ENCODE results near the gene PHF1.

PHF1 gene

GRCh38 chr6:33446356-33446755, 35.5 kb downstream of the PHF1 start:
- TF ChIP-seq EZH2phosphoT487 (IDR thresholded peaks at IDR 0.05; ENCODE audit: low read depth) (no peak), CTCF (IDR thresholded peaks at IDR 0.05; ENCODE audit: low read depth, low read length) (no peak)
- no peak overlapping the region for H3K9ac ChIP-seq (ENCODE audit: low read length)

DNA sequence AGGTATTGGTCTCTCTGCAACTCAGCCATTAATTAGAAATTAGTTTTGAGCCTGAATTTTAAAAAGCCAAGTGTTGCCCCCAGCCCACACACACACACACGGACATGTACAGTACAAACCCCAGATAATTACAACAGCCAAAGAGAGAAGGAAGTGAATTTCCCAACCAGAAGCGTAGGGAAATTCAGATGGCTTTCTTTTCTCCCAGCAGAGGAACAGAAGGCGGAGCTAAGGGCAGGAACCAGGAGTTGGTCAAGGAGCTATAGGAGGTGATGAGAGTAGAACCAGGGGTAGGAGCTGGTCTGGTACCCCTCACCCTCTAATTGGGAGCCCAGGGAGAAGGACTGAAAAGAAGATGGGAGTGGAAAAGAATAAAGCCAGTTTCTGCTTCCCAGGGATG, 39.6 kb downstream of the PHF1 start:
- no peaks in the 10 kb centered on the region for H3K36me3 ChIP-seq (replicated peaks; ENCODE audit: low read depth, low read length)
- H3K4me1 ChIP-seq (ENCODE audit: low read length): peaks cover 6% of the 10 kb centered on the region; the same call in 1 of the 2 replicates
- H3K79me2 ChIP-seq (ENCODE audit: low read length): peaks cover 17% of the 10 kb centered on the region
- no peak overlapping the region for H2AFZ ChIP-seq (ENCODE audit: low read depth, low read length)
- TF ChIP-seq CTCF (IDR thresholded peaks at IDR 0.05; ENCODE audit: low read depth, low read length) (no peak), EZH2phosphoT487 (IDR thresholded peaks at IDR 0.05; ENCODE audit: low read depth) (no peak)
- H3K27me3 ChIP-seq (ENCODE audit: low read depth, low read length): no peaks in the 10 kb centered on the region
- no peaks in the 10 kb centered on the region for H4K20me1 ChIP-seq (ENCODE audit: insufficient read depth, low read length)
- no peak overlapping the region for H3K9ac ChIP-seq (ENCODE audit: low read length)
- no peak overlapping the region for H3K4me2 ChIP-seq (ENCODE audit: low read length)
- no peak overlapping the region for H3K4me3 ChIP-seq (ENCODE audit: low read length)
- H3K9me3 ChIP-seq (ENCODE audit: insufficient read depth, low read length): no peaks in the 10 kb centered on the region
- no peak overlapping the region for H3K27ac ChIP-seq (ENCODE audit: low read length)

More at GRCh38 chr6:33446356-33446755, 35.5 kb downstream of the PHF1 start:
- H3K9me3 ChIP-seq (ENCODE audit: insufficient read depth, low read length): no peaks in the 10 kb centered on the region
- H3K4me1 ChIP-seq (ENCODE audit: low read length): no peaks in the 10 kb centered on the region
- no peak overlapping the region for H2AFZ ChIP-seq (ENCODE audit: low read depth, low read length)
- H4K20me1 ChIP-seq (ENCODE audit: insufficient read depth, low read length): no peaks in the 10 kb centered on the region
- no peaks in the 10 kb centered on the region for H3K27me3 ChIP-seq (ENCODE audit: low read depth, low read length)
- H3K4me3 ChIP-seq (ENCODE audit: low read length): no peak overlapping the region
- H3K36me3 ChIP-seq (replicated peaks; ENCODE audit: low read depth, low read length): no peaks in the 10 kb centered on the region
- no peak overlapping the region for H3K4me2 ChIP-seq (ENCODE audit: low read length)
- H3K27ac ChIP-seq (ENCODE audit: low read length): no peak overlapping the region
- H3K79me2 ChIP-seq (ENCODE audit: low read length): no peaks in the 10 kb centered on the region

DNA sequence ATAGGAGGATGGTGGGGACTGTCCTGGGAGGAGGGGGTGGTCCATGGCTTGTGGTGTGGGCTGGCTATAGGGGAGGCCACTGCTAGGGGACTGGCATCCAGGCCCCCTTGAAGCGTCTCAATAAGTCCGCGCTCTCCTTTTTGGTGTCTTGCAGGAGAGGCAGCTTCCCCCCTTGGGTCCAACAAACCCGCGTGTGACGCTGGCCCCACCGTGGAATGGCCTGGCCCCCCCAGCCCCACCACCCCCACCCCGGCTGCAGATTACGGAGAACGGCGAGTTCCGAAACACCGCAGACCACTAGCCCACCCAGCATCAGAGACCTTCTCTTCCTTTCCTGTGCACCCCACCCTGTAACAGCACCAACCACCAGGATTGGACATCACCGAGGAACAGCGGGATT, 40.8 kb downstream of the PHF1 start:
- H3K36me3 ChIP-seq (replicated peaks; ENCODE audit: low read depth, low read length): no peaks in the 10 kb centered on the region
- peaks cover 6% of the 10 kb centered on the region; the same call in 1 of the 2 replicates for H3K4me1 ChIP-seq (ENCODE audit: low read length)
- no peak overlapping the region for H3K9ac ChIP-seq (ENCODE audit: low read length)

DNA sequence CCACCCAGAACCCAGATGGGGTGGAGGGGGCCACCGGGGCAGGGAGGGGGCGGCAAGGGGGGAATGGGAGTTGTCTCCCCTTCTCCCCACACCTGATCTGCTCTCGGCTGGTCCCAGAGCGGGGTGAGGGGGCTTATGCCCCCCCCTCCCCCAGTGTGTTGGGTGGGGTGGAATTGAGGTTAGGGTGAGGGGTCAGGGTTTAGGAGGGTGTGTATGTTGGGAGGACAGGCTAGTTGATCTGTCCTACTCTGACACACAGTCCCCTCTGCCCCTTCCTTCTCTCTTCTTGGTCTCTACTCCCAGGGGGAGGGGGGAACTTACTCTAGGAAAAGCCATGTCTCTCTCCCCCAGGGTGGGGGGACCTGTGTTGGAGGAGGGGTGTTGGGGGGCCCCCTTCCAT, 41.7 kb downstream of the PHF1 start:
- Histone ChIP-seq H3K27ac (ENCODE audit: low read length) (no peak overlapping the region), H3K9ac (ENCODE audit: low read length) (no peak overlapping the region), H3K4me3 (ENCODE audit: low read length) (no peak overlapping the region), H3K9me3 (ENCODE audit: insufficient read depth, low read length) (no peaks in the 10 kb centered on the region), H3K36me3 (replicated peaks; ENCODE audit: low read depth, low read length) (peaks cover 5% of the 10 kb centered on the region), H3K79me2 (ENCODE audit: low read length) (peaks cover 17% of the 10 kb centered on the region), H3K4me1 (ENCODE audit: low read length) (peaks cover 6% of the 10 kb centered on the region; the same call in 1 of the 2 replicates), H4K20me1 (ENCODE audit: insufficient read depth, low read length) (no peaks in the 10 kb centered on the region), H2AFZ (ENCODE audit: low read depth, low read length) (no peak overlapping the region), H3K27me3 (ENCODE audit: low read depth, low read length) (no peaks in the 10 kb centered on the region), H3K4me2 (ENCODE audit: low read length) (no peak overlapping the region)
- TF ChIP-seq CTCF (IDR thresholded peaks at IDR 0.05; ENCODE audit: low read depth, low read length) (no peak), EZH2phosphoT487 (IDR thresholded peaks at IDR 0.05; ENCODE audit: low read depth) (no peak)

More for the DNA sequence above, 40.8 kb downstream of the PHF1 start:
- TF ChIP-seq EZH2phosphoT487 (IDR thresholded peaks at IDR 0.05; ENCODE audit: low read depth) (no peak), CTCF (IDR thresholded peaks at IDR 0.05; ENCODE audit: low read depth, low read length) (no peak)
- Histone ChIP-seq H3K4me3 (ENCODE audit: low read length) (no peak overlapping the region), H4K20me1 (ENCODE audit: insufficient read depth, low read length) (no peaks in the 10 kb centered on the region), H2AFZ (ENCODE audit: low read depth, low read length) (no peak overlapping the region), H3K27ac (ENCODE audit: low read length) (no peak overlapping the region), H3K27me3 (ENCODE audit: low read depth, low read length) (no peaks in the 10 kb centered on the region), H3K79me2 (ENCODE audit: low read length) (peaks cover 17% of the 10 kb centered on the region), H3K4me2 (ENCODE audit: low read length) (no peak overlapping the region), H3K9me3 (ENCODE audit: insufficient read depth, low read length) (no peaks in the 10 kb centered on the region)

Measured in OCI-LY3 (cell line).